ENCODE results near the gene SOCS4. TPM values are rescaled to one million over a fixed set of nuclear protein-coding genes. Genes with fewer than 3 reads are reported as not detected.

The SOCS4 gene
- total and polyA plus RNA-seq, 8 donors = 2.4 to 13.4 (median 5.7) TPM

DNA sequence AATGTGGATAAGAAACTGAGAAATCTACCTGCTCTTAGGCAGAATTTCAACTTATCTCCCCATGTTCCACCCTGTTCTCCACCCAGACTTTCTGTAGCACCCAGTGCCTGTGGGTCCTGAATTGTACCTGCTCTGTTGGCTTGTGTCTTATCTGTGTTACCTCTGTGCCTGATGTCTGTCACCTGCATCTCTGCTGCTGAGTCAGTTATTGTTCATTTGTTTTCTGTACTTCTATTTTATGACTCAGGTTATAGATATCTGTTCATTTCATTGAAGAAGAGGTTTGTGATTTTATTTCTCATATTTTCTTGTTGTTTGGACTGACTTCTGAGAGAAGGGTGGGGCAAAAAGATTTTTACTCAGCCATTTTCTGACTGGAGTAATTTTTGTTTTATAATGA lies 11.7 kb downstream of the SOCS4 start:
- H3K9me3 ChIP-seq = no peaks in the 10 kb centered on the region
- H3K27me3 ChIP-seq = no peaks in the 10 kb centered on the region
- ATAC-seq (no peak), DNase-seq (no peak), FAIRE-seq (no peak)
- TF ChIP-seq, protein P1, sequence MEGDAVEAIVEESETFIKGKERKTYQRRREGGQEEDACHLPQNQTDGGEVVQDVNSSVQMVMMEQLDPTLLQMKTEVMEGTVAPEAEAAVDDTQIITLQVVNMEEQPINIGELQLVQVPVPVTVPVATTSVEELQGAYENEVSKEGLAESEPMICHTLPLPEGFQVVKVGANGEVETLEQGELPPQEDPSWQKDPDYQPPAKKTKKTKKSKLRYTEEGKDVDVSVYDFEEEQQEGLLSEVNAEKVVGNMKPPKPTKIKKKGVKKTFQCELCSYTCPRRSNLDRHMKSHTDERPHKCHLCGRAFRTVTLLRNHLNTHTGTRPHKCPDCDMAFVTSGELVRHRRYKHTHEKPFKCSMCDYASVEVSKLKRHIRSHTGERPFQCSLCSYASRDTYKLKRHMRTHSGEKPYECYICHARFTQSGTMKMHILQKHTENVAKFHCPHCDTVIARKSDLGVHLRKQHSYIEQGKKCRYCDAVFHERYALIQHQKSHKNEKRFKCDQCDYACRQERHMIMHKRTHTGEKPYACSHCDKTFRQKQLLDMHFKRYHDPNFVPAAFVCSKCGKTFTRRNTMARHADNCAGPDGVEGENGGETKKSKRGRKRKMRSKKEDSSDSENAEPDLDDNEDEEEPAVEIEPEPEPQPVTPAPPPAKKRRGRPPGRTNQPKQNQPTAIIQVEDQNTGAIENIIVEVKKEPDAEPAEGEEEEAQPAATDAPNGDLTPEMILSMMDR (IDR thresholded peaks at IDR 0.05) = no peak
- intact Hi-C loops (cut with DNase I) = no loop called here
- no peaks in the 10 kb centered on the region for H3K4me1 ChIP-seq
- no peak overlapping the region for H3K4me3 ChIP-seq
- H3K27ac ChIP-seq = no peak overlapping the region
- peaks cover 0 to 3% (median 0%) of the 10 kb centered on the region in 3 donors for H3K36me3 ChIP-seq

DNA sequence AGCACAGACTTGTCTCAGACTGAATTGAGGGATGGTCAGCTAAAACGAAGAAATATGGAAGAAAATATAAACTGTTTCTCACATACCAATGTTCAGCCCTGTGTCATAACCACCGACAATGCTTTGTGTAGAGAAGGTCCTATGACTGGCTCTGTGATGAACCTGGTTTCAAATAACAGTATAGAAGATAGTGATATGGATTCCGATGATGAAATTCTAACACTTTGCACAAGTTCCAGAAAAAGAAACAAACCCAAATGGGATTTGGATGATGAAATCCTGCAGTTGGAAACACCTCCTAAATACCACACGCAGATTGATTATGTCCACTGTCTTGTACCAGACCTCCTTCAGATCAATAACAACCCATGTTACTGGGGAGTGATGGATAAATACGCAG lies 16.5 kb downstream of the SOCS4 start:
- intact Hi-C loops (cut with DNase I) = no loop called here
- no peak overlapping the region for H3K27ac ChIP-seq
- H3K4me1 ChIP-seq = no peaks in the 10 kb centered on the region
- WGBS, 2 donors = 85 to 91% methylated on average over 5 of the region's 5 CpGs
- DNase-seq (no peak), FAIRE-seq (no peak), ATAC-seq (no peak)
- no peak overlapping the region for H3K4me3 ChIP-seq
- TF ChIP-seq, protein P1 (IDR thresholded peaks at IDR 0.05) = no peak
- no peaks in the 10 kb centered on the region for H3K27me3 ChIP-seq
- H3K36me3 ChIP-seq = peaks cover 0 to 3% (median 0%) of the 10 kb centered on the region in 3 donors
- no peaks in the 10 kb centered on the region for H3K9me3 ChIP-seq

DNA sequence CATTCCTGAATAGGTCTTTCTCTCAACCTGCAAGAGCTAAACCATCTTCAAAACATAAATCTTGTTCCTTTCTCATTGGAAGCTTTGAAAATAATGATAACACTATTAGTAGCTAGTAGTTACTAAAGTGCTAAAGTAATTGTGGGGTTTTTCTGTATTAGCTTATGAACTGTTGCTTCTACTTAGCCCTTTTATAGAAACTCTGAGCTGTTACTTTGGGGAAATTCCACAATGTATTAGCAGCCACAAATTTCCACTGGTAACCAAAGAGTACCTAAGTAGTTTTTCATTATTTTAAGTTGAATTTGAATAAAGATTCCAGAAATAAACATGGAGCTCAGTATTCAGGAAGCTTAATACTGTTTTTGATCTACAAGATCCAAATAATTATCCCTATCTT lies 18.1 kb downstream of the SOCS4 start:
- H3K36me3 ChIP-seq = peaks cover 0 to 3% (median 0%) of the 10 kb centered on the region in 3 donors
- DNase-seq (no peak), FAIRE-seq (no peak), ATAC-seq (no peak)
- no peaks in the 10 kb centered on the region for H3K9me3 ChIP-seq
- intact Hi-C loops (cut with DNase I) = no loop called here
- no peaks in the 10 kb centered on the region for H3K4me1 ChIP-seq
- no peaks in the 10 kb centered on the region for H3K27me3 ChIP-seq
- no peak overlapping the region for H3K27ac ChIP-seq
- TF ChIP-seq, protein P1 (IDR thresholded peaks at IDR 0.05) = no peak
- H3K4me3 ChIP-seq = no peak overlapping the region

DNA sequence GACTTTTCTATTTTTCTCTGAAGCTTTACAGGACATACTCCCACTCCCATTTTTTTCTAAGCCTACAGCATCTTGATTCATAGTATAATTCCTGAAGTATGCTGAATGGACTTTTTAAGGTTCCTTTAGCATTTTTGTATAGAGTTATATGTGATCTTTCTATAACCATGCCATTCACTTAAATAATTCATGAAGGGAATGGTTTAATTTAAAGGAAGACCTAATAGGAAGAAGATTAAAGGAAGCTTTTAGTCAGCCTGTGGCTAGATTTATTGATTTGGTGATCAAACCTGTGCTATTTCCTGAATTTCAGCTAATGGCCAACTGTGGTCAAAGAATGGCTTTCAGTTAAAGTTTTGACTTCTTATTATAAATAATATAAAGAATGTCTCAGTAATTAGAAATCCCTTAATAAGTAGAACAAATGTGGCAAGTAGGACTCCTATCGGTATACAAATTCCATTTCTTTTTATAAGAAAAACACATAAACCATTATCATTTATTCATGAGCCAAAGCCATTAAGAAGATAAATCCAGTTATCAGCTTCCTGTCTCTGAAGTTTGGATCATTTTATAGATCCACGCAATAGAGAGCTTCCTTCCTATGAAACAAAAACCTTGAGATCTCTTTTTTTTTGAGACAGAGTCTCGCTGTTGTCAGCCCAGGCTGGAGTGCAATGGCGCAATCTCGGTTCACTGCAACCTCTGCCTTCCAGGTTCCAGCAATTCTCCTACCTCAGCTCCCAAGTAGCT lies 20.4 kb downstream of the SOCS4 start:
- DNase-seq (no peak), ATAC-seq (no peak), FAIRE-seq (no peak)
- Histone ChIP-seq H3K27me3 (no peaks in the 10 kb centered on the region), H3K27ac (no peak overlapping the region), H3K36me3 (peaks cover 0 to 3% (median 0%) of the 10 kb centered on the region in 3 donors), H3K9me3 (no peaks in the 10 kb centered on the region), H3K4me3 (no peak overlapping the region), H3K4me1 (peaks cover 0 to 5% (median 0%) of the 10 kb centered on the region in 3 donors)
- 92 to 95% methylated on average over 5 of the region's 5 CpGs for WGBS, 2 donors
- TF ChIP-seq, protein P1 (IDR thresholded peaks at IDR 0.05) = no peak
- intact Hi-C loops (cut with DNase I) = no loop called here

DNA sequence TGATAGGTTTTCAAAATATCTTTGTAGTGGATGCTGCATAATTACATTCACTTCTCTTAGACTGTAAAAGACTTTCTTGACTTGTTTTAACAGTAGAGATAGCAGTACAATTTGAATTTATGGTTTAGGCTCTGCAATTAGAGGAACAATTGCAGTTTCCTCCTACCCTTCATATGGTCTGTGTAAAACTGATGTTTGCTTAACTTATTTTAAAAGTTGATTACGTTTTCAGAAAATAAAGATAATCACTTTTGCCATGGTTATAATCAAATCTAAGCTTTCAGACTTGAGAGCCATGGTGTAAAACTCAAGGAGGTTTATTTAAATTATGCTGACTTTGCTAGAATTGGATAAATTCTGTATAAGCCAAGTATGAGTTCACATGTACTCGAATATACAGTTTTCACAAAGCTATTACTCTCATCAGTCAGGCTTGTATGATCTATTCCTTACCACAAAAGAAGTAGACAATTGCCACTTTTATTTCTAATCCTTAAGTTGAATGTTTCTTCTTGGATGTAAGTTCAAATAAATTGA lies 21.9 kb downstream of the SOCS4 start:
- H3K36me3 ChIP-seq = no peaks in the 10 kb centered on the region
- no peak overlapping the region for H3K4me3 ChIP-seq
- TF ChIP-seq, protein P1 (IDR thresholded peaks at IDR 0.05) = no peak
- no peaks in the 10 kb centered on the region for H3K9me3 ChIP-seq
- no peak overlapping the region for H3K27ac ChIP-seq
- DNase-seq (no peak), FAIRE-seq (no peak), ATAC-seq (no peak)
- peaks cover 0 to 19% (median 7%) of the 10 kb centered on the region in 3 donors for H3K4me1 ChIP-seq
- H3K27me3 ChIP-seq = no peaks in the 10 kb centered on the region
- intact Hi-C loops (cut with DNase I) = no loop called here
- 64 to 65% methylated on average over 2 of the region's 2 CpGs for WGBS, 2 donors

Data from pancreas (tissue), 10 donors.